Cardiac fibroblast (primary cell): ENCODE data around the gene TFAP2B.

Experiments used
- DNase-seq, 2 donors: peaks; one replicate each; pipeline versions ENCODE4 v3.0.0 to v3.0.0-alpha.2; 2010; ENCODE audit warnings: low read depth in 2 of 2
- H3K4me3 ChIP-seq, 2 donors: replicated peaks in 1 of 2; 1 replicate in 1 of 2; 2 replicates in 1 of 2; pipeline ENCODE4 v1.5.1; 2011; ENCODE audit warnings: low read depth in 2 of 2, low read length in 2 of 2, mild to moderate bottlenecking in 2 of 2, moderate library complexity in 1 of 2
- CTCF ChIP-seq: IDR thresholded peaks from one replicate; pipeline ENCODE4 v1.5.1; 2011; ENCODE audit warnings: low read depth, mild to moderate bottlenecking, low read length, inconsistent platforms

The TFAP2B gene

GRCh38 chr6:50884364-50884763, 65.7 kb downstream of the TFAP2B start:
- TF ChIP-seq CTCF: no peak
- no peak overlapping the region for H3K4me3 ChIP-seq
- no peak for DNase-seq

- no peak for TF ChIP-seq CTCF
- H3K4me3 ChIP-seq: no peak overlapping the region
- DNase-seq: no peak
These were observed 68.4 kb downstream of the TFAP2B start for GRCh38 chr6:50887112-50887511.

- no peak for TF ChIP-seq CTCF
- no peak overlapping the region for H3K4me3 ChIP-seq
- DNase-seq: no peak
These were observed 70.8 kb downstream of the TFAP2B start for GRCh38 chr6:50889497-50889896.

- no peak for TF ChIP-seq CTCF
- H3K4me3 ChIP-seq: no peak overlapping the region
- DNase-seq: no peak
These were observed 71.3 kb downstream of the TFAP2B start for GRCh38 chr6:50889935-50890334.

- no peak for TF ChIP-seq CTCF
- no peak for DNase-seq
- H3K4me3 ChIP-seq: no peak overlapping the region
These were observed 71.9 kb downstream of the TFAP2B start for GRCh38 chr6:50890579-50890978.

- no peak overlapping the region for H3K4me3 ChIP-seq
- no peak for DNase-seq
- no peak for TF ChIP-seq CTCF
These were observed 72.6 kb downstream of the TFAP2B start for GRCh38 chr6:50891290-50891689.
